GM21381 (cell line): ENCODE measurements around the gene COBLL1.

Experiments used
- ATAC-seq: cut with Tn5 transposase; IDR thresholded peaks from one replicate; pipeline ENCODE4 v1.9.1; 2021; ENCODE audit warnings: mild to moderate bottlenecking, moderate library complexity; ENCODE audit not compliant: unreplicated experiment

COBLL1 gene

GRCh38 chr2:164821338-164821737 is 20.3 kb downstream of the COBLL1 start:
- no peak for ATAC-seq

GRCh38 chr2:164818149-164819136 is 23.2 kb downstream of the COBLL1 start:
- ATAC-seq = no peak

GRCh38 chr2:164816900-164817299 is 24.7 kb downstream of the COBLL1 start:
- no peak for ATAC-seq

- ATAC-seq = no peak
Measured at GRCh38 chr2:164816046-164816445, 25.6 kb downstream of the COBLL1 start.

GRCh38 chr2:164815071-164815793 is 26.4 kb downstream of the COBLL1 start:
- ATAC-seq = no peak

GRCh38 chr2:164813535-164813934 is 28.1 kb downstream of the COBLL1 start:
- ATAC-seq = no peak

- ATAC-seq = no peak
Measured at GRCh38 chr2:164812378-164812777, 29.2 kb downstream of the COBLL1 start.

- no peak for ATAC-seq
Measured at GRCh38 chr2:164811819-164812218, 29.8 kb downstream of the COBLL1 start.

- no peak for ATAC-seq
Measured at GRCh38 chr2:164810843-164811242, 30.8 kb downstream of the COBLL1 start.

GRCh38 chr2:164808776-164809175 is 32.8 kb downstream of the COBLL1 start:
- no peak for ATAC-seq

GRCh38 chr2:164803776-164804466 is 37.7 kb downstream of the COBLL1 start:
- no peak for ATAC-seq

- no peak for ATAC-seq
Measured at GRCh38 chr2:164802095-164802707, 39.4 kb downstream of the COBLL1 start.

- ATAC-seq = no peak
Measured at GRCh38 chr2:164800572-164800971, 41.1 kb downstream of the COBLL1 start.

- no peak for ATAC-seq
Measured at GRCh38 chr2:164797627-164798026, 44.0 kb downstream of the COBLL1 start.

GRCh38 chr2:164796999-164797398 is 44.6 kb downstream of the COBLL1 start:
- no peak for ATAC-seq

- no peak for ATAC-seq
Measured at GRCh38 chr2:164794432-164795231, 47.0 kb downstream of the COBLL1 start.

- no peak for ATAC-seq
Measured at GRCh38 chr2:164794016-164794415, 47.6 kb downstream of the COBLL1 start.

GRCh38 chr2:164793529-164793928 is 48.1 kb downstream of the COBLL1 start:
- no peak for ATAC-seq

- ATAC-seq = no peak
Measured at GRCh38 chr2:164792316-164793170, 49.1 kb downstream of the COBLL1 start.
